SK-N-SH (cell line): ENCODE results near the gene PSTPIP1. TPM values are rescaled to one million over a fixed set of nuclear protein-coding genes. Genes with fewer than 3 reads are reported as not detected.

ENCODE experiments used
- CTCF ChIA-PET: fragments of 300-600, 350-600 bp; formaldehyde crosslinking; extraction: SDS; loops from one replicate; lab custom pipeline; 2021; lab: Yijun Ruan, JAX
- POLR2A ChIA-PET: fragments of 350-600 bp; sonication (Branson Sonifier 250); formaldehyde crosslinking; extraction: SDS; loops from one replicate; lab custom pipeline; 2020; ENCODE audit warnings: antibody characterized with exemption, inconsistent platforms; lab: Yijun Ruan, JAX
- DNase-seq: peaks from one replicate; pipeline ENCODE4 v3.0.0; 2012
- H2AFZ ChIP-seq: fragments of 200-600 bp; sonication (generic); 2 replicates; pipeline ENCODE4 v1.8.1; 2016; ENCODE audit warnings: antibody characterized with exemption, mild to moderate bottlenecking, low read depth
- H3F3A ChIP-seq: fragments of 200-600 bp; sonication (generic); replicated peaks from 2 replicates; pipeline ENCODE3; 2016; ENCODE audit warnings: antibody characterized with exemption, mild to moderate bottlenecking; ENCODE audit not compliant: insufficient read depth
- H3K27ac ChIP-seq, 2 experiments: fragments of 200-500 bp in 1 of 2; fragments of 200-600 bp in 1 of 2; sonication (Bioruptor generic) in 1 of 2; sonication (generic), shearing (Covaris generic) in 1 of 2; 2 replicates each; pipeline versions ENCODE4 v1.5.1 to v1.6.1; 2014 to 2016; ENCODE audit warnings: low read depth in 2 of 2, inconsistent platforms in 1 of 2, low read length in 1 of 2, mild to moderate bottlenecking in 1 of 2, mixed read lengths in 1 of 2
- H3K27me3 ChIP-seq: fragments of 200-600 bp; sonication (generic), shearing (Covaris generic); 2 replicates; pipeline ENCODE4 v1.6.1; 2016; ENCODE audit warnings: mixed run types; ENCODE audit not compliant: insufficient read depth
- H3K36me3 ChIP-seq, 2 experiments: fragments of 200-500 bp in 1 of 2; fragments of 200-600 bp in 1 of 2; sonication (Bioruptor generic) in 1 of 2; sonication (generic) in 1 of 2; replicated peaks in 1 of 2; 2 replicates each; pipeline versions ENCODE3 to v1.5.1; 2014 to 2016; ENCODE audit warnings: low read length in 1 of 2, mild to moderate bottlenecking in 1 of 2; ENCODE audit not compliant: insufficient read depth in 2 of 2, control insufficient read depth in 1 of 2
- H3K4me1 ChIP-seq, 2 experiments: fragments of 200-500 bp in 1 of 2; fragments of 200-600 bp in 1 of 2; sonication (Bioruptor generic) in 1 of 2; sonication (generic), shearing (Covaris generic) in 1 of 2; 2 replicates each; pipeline versions ENCODE4 v1.5.1 to v1.6.1; 2014 to 2016; ENCODE audit warnings: low read depth in 1 of 2, low read length in 1 of 2, mixed run types in 1 of 2; ENCODE audit not compliant: insufficient read depth in 2 of 2, control insufficient read depth in 1 of 2
- H3K4me2 ChIP-seq: fragments of 200-600 bp; sonication (generic), shearing (Covaris generic); 2 replicates; pipeline ENCODE4 v1.6.1; 2017; ENCODE audit warnings: mixed run types
- H3K4me3 ChIP-seq, 2 experiments: fragments of 200-500 bp in 1 of 2; fragments of 200-600 bp in 1 of 2; sonication (Bioruptor generic) in 1 of 2; sonication (generic), shearing (Covaris generic) in 1 of 2; 2 replicates each; pipeline versions ENCODE4 v1.5.1 to v1.8.1; 2014 to 2016; ENCODE audit warnings: low read depth in 2 of 2, inconsistent platforms in 1 of 2, low read length in 1 of 2, mild to moderate bottlenecking in 1 of 2, mixed read lengths in 1 of 2, moderate library complexity in 1 of 2
- H3K79me2 ChIP-seq: fragments of 200-600 bp; sonication (generic); 2 replicates; pipeline ENCODE4 v1.8.1; 2017; ENCODE audit warnings: mild to moderate bottlenecking; ENCODE audit not compliant: insufficient read depth
- H3K9ac ChIP-seq: fragments of 200-600 bp; sonication (generic); 2 replicates; pipeline ENCODE4 v1.6.1; 2017; ENCODE audit warnings: mixed run types
- H3K9me2 ChIP-seq: fragments of 200-600 bp; sonication (generic); 2 replicates; pipeline ENCODE4 v1.6.1; 2017; ENCODE audit warnings: mixed run types
- H3K9me3 ChIP-seq: fragments of 200-600 bp; sonication (generic); 2 replicates; pipeline ENCODE4 v1.6.1; 2017; ENCODE audit warnings: mixed run types, mild to moderate bottlenecking, moderate library complexity
- H4K20me1 ChIP-seq: fragments of 200-600 bp; sonication (generic); 2 replicates; pipeline ENCODE4 v1.6.1; 2017; ENCODE audit warnings: mild to moderate bottlenecking, mixed run types; ENCODE audit not compliant: insufficient read depth
- CHD2 ChIP-seq: fragments of 150-350 bp; IDR thresholded peaks from 2 replicates; pipeline ENCODE4 v1.6.1; 2018; ENCODE audit warnings: low read length; ENCODE audit not compliant: partially characterized antibody
- ELF1 ChIP-seq: IDR thresholded peaks from 2 replicates; pipeline ENCODE4 v1.4.0; 2012
- EP300 ChIP-seq, 2 experiments: IDR thresholded peaks; 2 replicates each; pipeline versions ENCODE4 v1.4.0 to v1.6.1; 2012; ENCODE audit warnings: borderline replicate concordance in 1 of 2, low read depth in 1 of 2, low read length in 1 of 2
- EZH2phosphoT487 ChIP-seq: fragments of 200-600 bp; sonication (generic); IDR thresholded peaks from 2 replicates; pipeline ENCODE4 v1.6.1; 2017; ENCODE audit warnings: low read depth, mixed run types, mild to moderate bottlenecking, antibody characterized with exemption, moderate library complexity, borderline replicate concordance
- FOSL2 ChIP-seq: IDR thresholded peaks from 2 replicates; pipeline ENCODE4 v1.4.0; 2012; ENCODE audit warnings: low read depth, mild to moderate bottlenecking, moderate library complexity, borderline replicate concordance
- FOXM1 ChIP-seq: IDR thresholded peaks from 2 replicates; pipeline ENCODE4 v1.4.0; 2012; ENCODE audit warnings: low read depth, mild to moderate bottlenecking
- GATA2 ChIP-seq: sonication (generic); formaldehyde crosslinking; IDR thresholded peaks from 2 replicates; pipeline ENCODE4 v1.5.0; 2020; ENCODE audit warnings: mild to moderate bottlenecking, missing genetic modification reagents
- MEF2A ChIP-seq: IDR thresholded peaks from 2 replicates; pipeline ENCODE4 v1.4.0; 2012; ENCODE audit warnings: low read depth, borderline replicate concordance
- NFIC ChIP-seq: IDR thresholded peaks from 2 replicates; pipeline ENCODE4 v1.4.0; 2012; ENCODE audit warnings: borderline replicate concordance
- NRF1 ChIP-seq: IDR thresholded peaks from 2 replicates; pipeline ENCODE4 v1.6.1; 2012; ENCODE audit warnings: low read depth, mild to moderate bottlenecking, low read length
- POLR2AphosphoS5 ChIP-seq: IDR thresholded peaks from 2 replicates; pipeline ENCODE4 v1.6.1; 2012; ENCODE audit warnings: low read depth, low read length
- RXRA ChIP-seq: IDR thresholded peaks from 2 replicates; pipeline ENCODE4 v1.4.0; 2012; ENCODE audit warnings: low read depth, mild to moderate bottlenecking, borderline replicate concordance
- TCF12 ChIP-seq: IDR thresholded peaks from 2 replicates; pipeline ENCODE4 v1.4.0; 2012
- TEAD4 ChIP-seq: IDR thresholded peaks from 2 replicates; pipeline ENCODE4 v1.4.0; 2012; ENCODE audit warnings: mild to moderate bottlenecking, borderline replicate concordance; ENCODE audit not compliant: insufficient read depth
- ZBTB33 ChIP-seq: IDR thresholded peaks from 2 replicates; pipeline ENCODE4 v1.4.0; 2012; ENCODE audit warnings: low read depth, borderline replicate concordance
- WGBS: methylation state at CpG from one replicate; pipeline ENCODE4 v1.1.6; 2017; ENCODE audit warnings: low lambda C conversion rate; 5-methylcytosine and 5-hydroxymethylcytosine counted together
- polyA plus RNA-seq, 3 experiments: library from polyadenylated mRNA; depleted of rRNA; stranded (reverse); fragments of >200 nt; gene quantifications; 2 replicates each; pipeline ENCODE4 v1.2.3, GENCODE V29; 2012
- TF ChIP-seq, protein P1 (sequence below): IDR thresholded peaks from 2 replicates; pipeline ENCODE4 v1.6.1; 2012; ENCODE audit warnings: mild to moderate bottlenecking, low read depth, low read length, moderate library complexity
- TF ChIP-seq, protein P2 (sequence below): IDR thresholded peaks from 2 replicates; pipeline ENCODE4 v1.4.0; 2012; ENCODE audit warnings: low read depth
- TF ChIP-seq, protein P3 (sequence below): IDR thresholded peaks from 2 replicates; pipeline ENCODE4; 2012

The PSTPIP1 gene
- polyA plus RNA-seq, 1 of the 3 experiments (the other 2 are of a cell fraction): 0.69 TPM

DNA sequence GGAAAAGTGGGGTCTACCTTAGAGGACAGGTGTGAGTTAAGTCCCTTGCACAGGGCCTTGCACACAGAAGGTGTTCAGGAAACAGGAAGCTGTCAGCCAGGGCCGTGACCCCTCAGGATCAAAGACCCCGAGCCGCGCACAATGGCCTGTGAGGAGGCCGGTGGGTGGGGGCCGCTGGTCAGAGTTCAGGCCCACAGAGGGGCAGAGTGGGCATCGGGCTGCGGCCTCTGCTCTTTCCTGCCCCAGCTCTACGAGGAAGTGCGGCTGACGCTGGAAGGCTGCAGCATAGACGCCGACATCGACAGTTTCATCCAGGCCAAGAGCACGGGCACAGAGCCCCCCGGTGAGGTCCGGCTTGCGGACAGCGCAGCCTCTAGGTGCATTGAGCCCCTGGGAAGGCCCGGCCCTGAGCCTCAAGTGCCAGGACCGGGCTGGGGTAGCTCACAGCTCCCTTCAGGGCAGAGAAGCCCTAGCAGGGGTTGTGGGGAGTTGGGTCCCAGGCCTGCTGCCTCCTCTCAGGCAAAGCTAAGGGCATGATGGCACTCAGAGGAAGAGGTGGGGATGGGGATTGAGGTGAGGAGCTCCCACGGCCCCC lies 37.2 kb downstream of the PSTPIP1 start:
- Histone ChIP-seq H3K36me3 (peaks cover 0 to 2% of the 10 kb centered on the region in 2 experiments), H3K9me2 (no peaks in the 10 kb centered on the region), H4K20me1 (no peaks in the 10 kb centered on the region), H2AFZ (no peak overlapping the region), H3F3A (peaks cover under 1% of the 10 kb centered on the region), H3K27ac (no peak overlapping the region), H3K4me3 (no peak overlapping the region), H3K79me2 (no peaks in the 10 kb centered on the region), H3K9ac (no peak overlapping the region), H3K4me1 (no peaks in the 10 kb centered on the region; a peak in 1 of 4 replicates), H3K9me3 (no peaks in the 10 kb centered on the region), H3K4me2 (no peak overlapping the region), H3K27me3 (no peaks in the 10 kb centered on the region)
- peak; percentile 23 for DNase-seq
- POLR2A ChIA-PET: no interaction called here
- TF ChIP-seq, protein P1, sequence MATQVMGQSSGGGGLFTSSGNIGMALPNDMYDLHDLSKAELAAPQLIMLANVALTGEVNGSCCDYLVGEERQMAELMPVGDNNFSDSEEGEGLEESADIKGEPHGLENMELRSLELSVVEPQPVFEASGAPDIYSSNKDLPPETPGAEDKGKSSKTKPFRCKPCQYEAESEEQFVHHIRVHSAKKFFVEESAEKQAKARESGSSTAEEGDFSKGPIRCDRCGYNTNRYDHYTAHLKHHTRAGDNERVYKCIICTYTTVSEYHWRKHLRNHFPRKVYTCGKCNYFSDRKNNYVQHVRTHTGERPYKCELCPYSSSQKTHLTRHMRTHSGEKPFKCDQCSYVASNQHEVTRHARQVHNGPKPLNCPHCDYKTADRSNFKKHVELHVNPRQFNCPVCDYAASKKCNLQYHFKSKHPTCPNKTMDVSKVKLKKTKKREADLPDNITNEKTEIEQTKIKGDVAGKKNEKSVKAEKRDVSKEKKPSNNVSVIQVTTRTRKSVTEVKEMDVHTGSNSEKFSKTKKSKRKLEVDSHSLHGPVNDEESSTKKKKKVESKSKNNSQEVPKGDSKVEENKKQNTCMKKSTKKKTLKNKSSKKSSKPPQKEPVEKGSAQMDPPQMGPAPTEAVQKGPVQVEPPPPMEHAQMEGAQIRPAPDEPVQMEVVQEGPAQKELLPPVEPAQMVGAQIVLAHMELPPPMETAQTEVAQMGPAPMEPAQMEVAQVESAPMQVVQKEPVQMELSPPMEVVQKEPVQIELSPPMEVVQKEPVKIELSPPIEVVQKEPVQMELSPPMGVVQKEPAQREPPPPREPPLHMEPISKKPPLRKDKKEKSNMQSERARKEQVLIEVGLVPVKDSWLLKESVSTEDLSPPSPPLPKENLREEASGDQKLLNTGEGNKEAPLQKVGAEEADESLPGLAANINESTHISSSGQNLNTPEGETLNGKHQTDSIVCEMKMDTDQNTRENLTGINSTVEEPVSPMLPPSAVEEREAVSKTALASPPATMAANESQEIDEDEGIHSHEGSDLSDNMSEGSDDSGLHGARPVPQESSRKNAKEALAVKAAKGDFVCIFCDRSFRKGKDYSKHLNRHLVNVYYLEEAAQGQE: no peak
- TF ChIP-seq FOXM1 (no peak), FOSL2 (no peak), RXRA (no peak), GATA2 (no peak), ELF1 (no peak), EP300 (IDR thresholded peaks at IDR 0.05; ENCODE audit: borderline replicate concordance in 1 of 2, low read depth in 1 of 2, low read length in 1 of 2) (no peak), POLR2AphosphoS5 (no peak), TEAD4 (no peak)
- TF ChIP-seq, protein P2, sequence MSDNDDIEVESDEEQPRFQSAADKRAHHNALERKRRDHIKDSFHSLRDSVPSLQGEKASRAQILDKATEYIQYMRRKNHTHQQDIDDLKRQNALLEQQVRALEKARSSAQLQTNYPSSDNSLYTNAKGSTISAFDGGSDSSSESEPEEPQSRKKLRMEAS: no peak
- 80% methylated on average over 4 of the region's 22 CpGs for WGBS
- CTCF ChIA-PET: interaction anchor here (1.2 to 2.3 kb wide), 4 partner anchors 9 to 841 kb away, joined by 3 to 12 read pairs (median 4); no protein-coding TSS in a partner anchor

DNA sequence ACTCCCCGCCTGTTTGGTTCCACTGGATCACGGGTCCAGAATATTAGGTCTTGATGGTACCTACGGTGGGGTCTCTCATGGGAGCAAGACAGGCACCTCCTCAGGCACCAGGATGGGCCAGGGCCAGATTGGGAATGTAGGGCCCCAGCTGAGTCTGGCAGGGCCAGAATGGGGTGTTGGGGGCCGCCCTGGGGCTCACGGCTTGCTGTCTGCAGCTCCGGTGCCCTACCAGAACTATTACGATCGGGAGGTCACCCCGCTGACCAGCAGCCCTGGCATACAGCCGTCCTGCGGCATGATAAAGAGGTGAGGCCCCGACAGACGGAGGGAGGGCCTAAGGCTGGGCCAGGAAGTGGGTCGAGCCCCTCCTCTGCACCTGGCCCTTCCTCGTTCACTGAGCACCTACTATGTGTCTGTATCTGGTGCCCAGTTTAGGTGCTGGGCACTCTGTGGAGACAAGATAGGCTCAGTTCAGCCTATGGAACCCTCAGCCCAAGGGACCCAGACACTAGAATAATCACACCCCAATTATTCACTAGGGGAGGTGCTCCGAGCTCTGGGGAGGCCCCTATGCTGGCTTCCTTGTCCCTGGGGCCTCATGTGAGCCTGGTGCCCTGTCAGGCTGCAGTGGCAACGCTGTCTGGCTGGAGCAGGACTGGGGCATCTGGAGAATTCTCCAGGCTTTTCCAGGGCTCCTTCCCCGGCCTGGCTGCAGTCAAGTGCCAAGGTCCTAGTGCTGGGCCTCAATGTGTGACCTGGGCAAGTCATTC lies 37.9 kb downstream of the PSTPIP1 start:
- ChIA-PET POLR2A (no interaction called here), CTCF (interaction anchor here (0.9 to 2.3 kb wide), 5 partner anchors 10 to 511 kb away, joined by 3 to 12 read pairs (median 3); no protein-coding TSS in a partner anchor)
- H3K9me2 ChIP-seq: no peaks in the 10 kb centered on the region
- DNase-seq: peak; percentile 24
- H3K9ac ChIP-seq: no peak overlapping the region
- no peaks in the 10 kb centered on the region; a peak in 1 of 4 replicates for H3K4me1 ChIP-seq
- H3K4me3 ChIP-seq: no peak overlapping the region
- H3K4me2 ChIP-seq: no peak overlapping the region
- peaks cover 7% of the 10 kb centered on the region for H3F3A ChIP-seq
- H4K20me1 ChIP-seq: no peaks in the 10 kb centered on the region
- WGBS: 88% methylated on average over 8 of the region's 18 CpGs
- no peaks in the 10 kb centered on the region for H3K27me3 ChIP-seq
- H2AFZ ChIP-seq: no peak overlapping the region
- peaks cover 0 to 3% of the 10 kb centered on the region in 2 experiments for H3K36me3 ChIP-seq
- H3K9me3 ChIP-seq: no peaks in the 10 kb centered on the region
- H3K79me2 ChIP-seq: no peaks in the 10 kb centered on the region
- H3K27ac ChIP-seq: no peak overlapping the region
- TF ChIP-seq TCF12 (no peak), CHD2 (no peak), ZBTB33 (no peak), FOXM1 (no peak), ELF1 (no peak), NFIC (no peak), MEF2A (no peak), EZH2phosphoT487 (no peak), RXRA (no peak), POLR2AphosphoS5 (no peak), NRF1 (no peak)
- TF ChIP-seq, protein P3, sequence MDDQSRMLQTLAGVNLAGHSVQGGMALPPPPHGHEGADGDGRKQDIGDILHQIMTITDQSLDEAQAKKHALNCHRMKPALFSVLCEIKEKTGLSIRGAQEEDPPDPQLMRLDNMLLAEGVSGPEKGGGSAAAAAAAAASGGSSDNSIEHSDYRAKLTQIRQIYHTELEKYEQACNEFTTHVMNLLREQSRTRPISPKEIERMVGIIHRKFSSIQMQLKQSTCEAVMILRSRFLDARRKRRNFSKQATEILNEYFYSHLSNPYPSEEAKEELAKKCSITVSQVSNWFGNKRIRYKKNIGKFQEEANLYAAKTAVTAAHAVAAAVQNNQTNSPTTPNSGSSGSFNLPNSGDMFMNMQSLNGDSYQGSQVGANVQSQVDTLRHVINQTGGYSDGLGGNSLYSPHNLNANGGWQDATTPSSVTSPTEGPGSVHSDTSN: no peak
